ENCODE data around the gene HIVEP2. TPM values are rescaled to one million over a fixed set of nuclear protein-coding genes. Genes with fewer than 3 reads are reported as not detected.

Gene HIVEP2
- polyA plus RNA-seq, 3 donors = 0.16 to 1.4 (median 0.64) TPM

- intact Hi-C loops (cut with micrococcal nuclease) = loop anchor here in 1 of 2 donors (5.0 to 10.0 kb wide), 2 partner anchors 86 to 131 kb away; no protein-coding TSS in a partner anchor
- no CpG with 5 or more reads among the region's 2 CpGs for WGBS (ENCODE audit: insufficient coverage)
These were observed 161.5 kb downstream of the HIVEP2 start for GRCh38 chr6:142783499-142783898.

GRCh38 chr6:142781129-142781528 lies 163.8 kb downstream of the HIVEP2 start:
- Histone ChIP-seq H3K27me3 (ENCODE audit: control insufficient read depth in 2 of 2, insufficient read depth in 2 of 2, low read length in 2 of 2) (no peaks in the 10 kb centered on the region), H3K27ac (ENCODE audit: low read depth in 1 of 2, low read length in 2 of 2) (no peak overlapping the region), H3K4me1 (ENCODE audit: control insufficient read depth in 1 of 2, insufficient read depth in 2 of 2, low read length in 2 of 2) (no peaks in the 10 kb centered on the region), H3K4me2 (replicated peaks; ENCODE audit: extremely low read depth, low read length, poor library complexity, severe bottlenecking) (no peak overlapping the region), H3K79me2 (ENCODE audit: insufficient read depth, low read length) (no peaks in the 10 kb centered on the region), H4K20me1 (ENCODE audit: insufficient read depth, low read length) (no peaks in the 10 kb centered on the region), H3K9me3 (replicated peaks in 1 of 2; ENCODE audit: control insufficient read depth in 1 of 2, insufficient read depth in 1 of 2, low read length in 2 of 2) (no peaks in the 10 kb centered on the region), H3K36me3 (replicated peaks in 1 of 2; ENCODE audit: control insufficient read depth in 1 of 2, insufficient read depth in 2 of 2, low read length in 2 of 2) (no peaks in the 10 kb centered on the region), H3K9ac (ENCODE audit: insufficient read depth, low read length, poor library complexity, severe bottlenecking) (no peak overlapping the region), H3K4me3 (replicated peaks in 1 of 3; ENCODE audit: low read depth in 2 of 3, low read length in 3 of 3) (no peak overlapping the region), H2AFZ (ENCODE audit: insufficient read depth, low read depth, low read length, poor library complexity, severe bottlenecking) (no peak overlapping the region)
- no peaks in the 10 kb centered on the region for H3K27me3 Mint-ChIP-seq (ENCODE audit: low read depth in 3 of 3)
- peaks cover 4% of the 10 kb centered on the region for H3K4me1 Mint-ChIP-seq
- no peaks in the 10 kb centered on the region for H3K9me3 Mint-ChIP-seq
- no CpG with 5 or more reads among the region's 3 CpGs for WGBS (ENCODE audit: insufficient coverage)
- H3K36me3 Mint-ChIP-seq = no peaks in the 10 kb centered on the region
- H3K4me3 Mint-ChIP-seq = no peak overlapping the region
- no peak for DNase-seq
- intact Hi-C loops (cut with micrococcal nuclease) = loop anchor here in 1 of 2 donors (5.0 to 10.0 kb wide), 2 partner anchors 84 to 134 kb away; no protein-coding TSS in a partner anchor
- no peak for TF ChIP-seq CTCF (IDR thresholded peaks at IDR 0.05)
- no peak overlapping the region for H3K27ac Mint-ChIP-seq

More at GRCh38 chr6:142783499-142783898, 161.5 kb downstream of the HIVEP2 start:
- Histone ChIP-seq H3K9ac (ENCODE audit: insufficient read depth, low read length, poor library complexity, severe bottlenecking) (no peak overlapping the region), H3K4me2 (replicated peaks; ENCODE audit: extremely low read depth, low read length, poor library complexity, severe bottlenecking) (no peak overlapping the region), H3K4me1 (ENCODE audit: control insufficient read depth in 1 of 2, insufficient read depth in 2 of 2, low read length in 2 of 2) (no peaks in the 10 kb centered on the region), H3K79me2 (ENCODE audit: insufficient read depth, low read length) (no peaks in the 10 kb centered on the region), H3K4me3 (replicated peaks in 1 of 3; ENCODE audit: low read depth in 2 of 3, low read length in 3 of 3) (no peak overlapping the region), H4K20me1 (ENCODE audit: insufficient read depth, low read length) (no peaks in the 10 kb centered on the region), H2AFZ (ENCODE audit: insufficient read depth, low read depth, low read length, poor library complexity, severe bottlenecking) (no peak overlapping the region), H3K27ac (ENCODE audit: low read depth in 1 of 2, low read length in 2 of 2) (no peak overlapping the region), H3K36me3 (replicated peaks in 1 of 2; ENCODE audit: control insufficient read depth in 1 of 2, insufficient read depth in 2 of 2, low read length in 2 of 2) (no peaks in the 10 kb centered on the region), H3K27me3 (ENCODE audit: control insufficient read depth in 2 of 2, insufficient read depth in 2 of 2, low read length in 2 of 2) (no peaks in the 10 kb centered on the region), H3K9me3 (replicated peaks in 1 of 2; ENCODE audit: control insufficient read depth in 1 of 2, insufficient read depth in 1 of 2, low read length in 2 of 2) (no peaks in the 10 kb centered on the region)
- H3K27me3 Mint-ChIP-seq (ENCODE audit: low read depth in 3 of 3) = no peaks in the 10 kb centered on the region
- H3K4me3 Mint-ChIP-seq = no peak overlapping the region
- no peaks in the 10 kb centered on the region for H3K36me3 Mint-ChIP-seq
- DNase-seq = no peak
- no peak overlapping the region for H3K27ac Mint-ChIP-seq
- no peak for TF ChIP-seq CTCF (IDR thresholded peaks at IDR 0.05)
- no peaks in the 10 kb centered on the region for H3K9me3 Mint-ChIP-seq
- H3K4me1 Mint-ChIP-seq = peaks cover 4% of the 10 kb centered on the region
